Stimulated activated CD4-positive, alpha-beta T cell treated with anti-CD3 and anti-CD28 coated beads, Interleukin-12 subunit alpha, Interleukin-12 subunit beta, amount 100 ng/mL, for 48 hours (primary cell): ENCODE results near the gene C10orf53.
"Not testable (repeated sequence)": the region's sequence is repeated elsewhere in the genome, so short reads cannot be mapped to it uniquely, and the experiment has no call there.

Experiments used
- DNase-seq, 3 donors: peaks; one replicate each; pipeline ENCODE4 v3.0.0-alpha.2; 2020; ENCODE audit warnings: low read depth in 2 of 3, low spot score in 1 of 3

The C10orf53 gene

GRCh38 chr10:49652421-49653272, 26.8 kb upstream of the C10orf53 start:
- DNase-seq = no peak

GRCh38 chr10:49653273-49653929, 26.1 kb upstream of the C10orf53 start:
- no peak for DNase-seq

- no peak for DNase-seq
Observed at GRCh38 chr10:49654036-49654693, 25.3 kb upstream of the C10orf53 start.

- no peak for DNase-seq
Observed at GRCh38 chr10:49655099-49655498, 24.4 kb upstream of the C10orf53 start.

GRCh38 chr10:49656845-49657493, 22.5 kb upstream of the C10orf53 start:
- DNase-seq = no peak

- DNase-seq = no peak
Observed at GRCh38 chr10:49657606-49658005, 21.8 kb upstream of the C10orf53 start.

GRCh38 chr10:49661140-49661856, 18.2 kb upstream of the C10orf53 start:
- no peak for DNase-seq

- DNase-seq = no peak
Observed at GRCh38 chr10:49662169-49662830, 17.2 kb upstream of the C10orf53 start.

GRCh38 chr10:49663596-49663995, 15.9 kb upstream of the C10orf53 start:
- no peak for DNase-seq

GRCh38 chr10:49664006-49664841, 15.2 kb upstream of the C10orf53 start:
- no peak for DNase-seq

GRCh38 chr10:49664842-49665355, 14.6 kb upstream of the C10orf53 start:
- no peak for DNase-seq

- DNase-seq = no peak
Observed at GRCh38 chr10:49666054-49666615, 13.3 kb upstream of the C10orf53 start.

- DNase-seq = no peak
Observed at GRCh38 chr10:49666685-49667084, 12.8 kb upstream of the C10orf53 start.

- DNase-seq = no peak
Observed at GRCh38 chr10:49667991-49668390, 11.5 kb upstream of the C10orf53 start.

- no peak for DNase-seq
Observed at GRCh38 chr10:49668684-49669083, 10.8 kb upstream of the C10orf53 start.

GRCh38 chr10:49678827-49679479, 498 bp upstream of the C10orf53 start:
- DNase-seq = no peak

- not testable (repeated sequence) for DNase-seq
Observed at GRCh38 chr10:49682449-49682848, 3.0 kb downstream of the C10orf53 start.

GRCh38 chr10:49682879-49683278, 3.4 kb downstream of the C10orf53 start:
- DNase-seq = no peak
